Measurements from ENCODE around the gene HNRNPH1. TPM values are rescaled to one million over a fixed set of nuclear protein-coding genes. Genes with fewer than 3 reads are reported as not detected.

HNRNPH1 gene
- total and polyA plus RNA-seq, 5 experiments from 2014 or later, result 97.0 to 1,897 (median 120) TPM

GRCh38 chr5:179596421-179596820 is 27.1 kb downstream of the HNRNPH1 start:
- Mint-ChIP-seq H3K4me1 (peaks cover 0 to 2% (median 0%) of the 10 kb centered on the region in 4 donors), H3K27me3 (no peaks in the 10 kb centered on the region), H3K36me3 (peaks cover 0 to 89% (median 28%) of the 10 kb centered on the region in 3 donors), H3K27ac (peak overlapping the region in 1 of 10 donors; percentile 86), H3K9me3 (no peaks in the 10 kb centered on the region), H3K4me3 (no peak overlapping the region)
- POLR2A ChIA-PET, result no interaction called here
- ATAC-seq (no peak), DNase-seq (no peak)

GRCh38 chr5:179595916-179596315 is 27.6 kb downstream of the HNRNPH1 start:
- DNase-seq (no peak), ATAC-seq (no peak)
- Mint-ChIP-seq H3K9me3 (no peaks in the 10 kb centered on the region), H3K27ac (no peak overlapping the region), H3K4me1 (peaks cover 0 to 2% (median 0%) of the 10 kb centered on the region in 4 donors), H3K27me3 (no peaks in the 10 kb centered on the region), H3K4me3 (no peak overlapping the region), H3K36me3 (peaks cover 0 to 90% (median 30%) of the 10 kb centered on the region in 3 donors)
- POLR2A ChIA-PET, result no interaction called here

- Mint-ChIP-seq H3K27ac (peak overlapping the region in 3 of 10 donors; percentile 10 to 36 (median 14)), H3K4me1 (peaks cover 0 to 2% (median 0%) of the 10 kb centered on the region in 4 donors), H3K9me3 (no peaks in the 10 kb centered on the region), H3K4me3 (no peak overlapping the region), H3K36me3 (peaks cover 0 to 85% (median 22%) of the 10 kb centered on the region in 3 donors), H3K27me3 (no peaks in the 10 kb centered on the region)
- POLR2A ChIA-PET, result no interaction called here
- DNase-seq, result no peak
- no peak for ATAC-seq
These were observed 35.3 kb downstream of the HNRNPH1 start for GRCh38 chr5:179588166-179588565.

- DNase-seq, result no peak
- POLR2A ChIA-PET, result interaction anchor here (0.6 to 1.3 kb wide), 2 partner anchors 9 to 37 kb away, joined by 3 read pairs; partner anchors contain the start of gene HNRNPH1
- H3K27me3 Mint-ChIP-seq, result no peaks in the 10 kb centered on the region
- peaks cover 0 to 2% (median 0%) of the 10 kb centered on the region in 4 donors for H3K4me1 Mint-ChIP-seq
- peaks cover 0 to 74% (median 17%) of the 10 kb centered on the region in 3 donors for H3K36me3 Mint-ChIP-seq
- ATAC-seq, result no peak
- H3K4me3 Mint-ChIP-seq, result no peak overlapping the region
- H3K9me3 Mint-ChIP-seq, result no peaks in the 10 kb centered on the region
- H3K27ac Mint-ChIP-seq, result peak overlapping the region in 2 of 10 donors; percentile 31 to 34
These were observed 37.5 kb downstream of the HNRNPH1 start for GRCh38 chr5:179585941-179586401.

GRCh38 chr5:179577286-179577960 is 46.0 kb downstream of the HNRNPH1 start:
- ATAC-seq, result no peak
- no peak for DNase-seq
- no peaks in the 10 kb centered on the region for H3K9me3 Mint-ChIP-seq
- no peak overlapping the region for H3K27ac Mint-ChIP-seq
- H3K27me3 Mint-ChIP-seq, result no peaks in the 10 kb centered on the region
- H3K4me1 Mint-ChIP-seq, result peaks cover 0 to 2% (median 0%) of the 10 kb centered on the region in 4 donors
- POLR2A ChIA-PET, result no interaction called here
- peaks cover 0 to 74% (median 5%) of the 10 kb centered on the region in 3 donors for H3K36me3 Mint-ChIP-seq
- H3K4me3 Mint-ChIP-seq, result no peak overlapping the region

GRCh38 chr5:179572386-179572785 is 51.1 kb downstream of the HNRNPH1 start:
- peak overlapping the region in 1 of 10 donors; percentile 73 for H3K27ac Mint-ChIP-seq
- POLR2A ChIA-PET, result no interaction called here

GRCh38 chr5:179568721-179569120 is 54.8 kb downstream of the HNRNPH1 start:
- no peak for DNase-seq
- Mint-ChIP-seq H3K4me3 (no peak overlapping the region), H3K27me3 (no peaks in the 10 kb centered on the region), H3K4me1 (peaks cover 0 to 7% (median 5%) of the 10 kb centered on the region in 4 donors), H3K27ac (peak overlapping the region; percentile 33 to 91 (median 84)), H3K9me3 (no peaks in the 10 kb centered on the region), H3K36me3 (peaks cover 0 to 76% (median 16%) of the 10 kb centered on the region in 3 donors)
- no peak for ATAC-seq
- POLR2A ChIA-PET, result no interaction called here

More at GRCh38 chr5:179572386-179572785, 51.1 kb downstream of the HNRNPH1 start:
- ATAC-seq (no peak), DNase-seq (no peak)
- peaks cover 0 to 82% (median 12%) of the 10 kb centered on the region in 3 donors for H3K36me3 Mint-ChIP-seq
- H3K4me1 Mint-ChIP-seq, result peaks cover 0 to 7% (median 5%) of the 10 kb centered on the region in 4 donors
- H3K27me3 Mint-ChIP-seq, result no peaks in the 10 kb centered on the region
- no peaks in the 10 kb centered on the region for H3K9me3 Mint-ChIP-seq
- H3K4me3 Mint-ChIP-seq, result no peak overlapping the region

GRCh38 chr5:179564526-179564925 is 58.9 kb downstream of the HNRNPH1 start:
- Mint-ChIP-seq H3K9me3 (no peaks in the 10 kb centered on the region), H3K4me1 (peaks cover 3 to 12% (median 6%) of the 10 kb centered on the region in 4 donors), H3K27ac (no peak overlapping the region), H3K4me3 (no peak overlapping the region), H3K27me3 (no peaks in the 10 kb centered on the region), H3K36me3 (peaks cover 0 to 60% (median 24%) of the 10 kb centered on the region in 3 donors)
- ATAC-seq (no peak), DNase-seq (no peak)
- POLR2A ChIA-PET, result no interaction called here

Other genes starting within 250 kb of the HNRNPH1 start
- 10 to 100 TPM; 62.3 to 63.4 TPM for gene RUFY1, start 73.1 kb downstream of the HNRNPH1 start, total RNA-seq
- 10 to 100 TPM; 27.9 to 35.3 (median 30.5) TPM for gene RUFY1, start 73.1 kb downstream of the HNRNPH1 start, polyA plus RNA-seq
- under 1 TPM in 1 of 2 experiments, not detected in 1; 0.99 TPM for gene CBY3, start 57.4 kb upstream of the HNRNPH1 start, total RNA-seq
- gene CBY3, start 57.4 kb upstream of the HNRNPH1 start, polyA plus RNA-seq, result under 1 TPM in 2 of 3 donors, not detected in 1; 0.62 to 0.66 TPM
- 100 to 1,000 TPM; 219 to 225 TPM for gene CANX, start 75.3 kb upstream of the HNRNPH1 start, total RNA-seq
- gene CANX, start 75.3 kb upstream of the HNRNPH1 start, polyA plus RNA-seq, result 100 to 1,000 TPM; 172 to 220 (median 190) TPM
- 10 to 100 TPM; 45.0 to 48.5 TPM for gene MAML1, start 109.2 kb upstream of the HNRNPH1 start, total RNA-seq
- gene MAML1, start 109.2 kb upstream of the HNRNPH1 start, polyA plus RNA-seq, result 1 to 10 TPM; 2.8 to 9.6 (median 3.3) TPM
- 1 to 10 TPM; 5.5 to 6.1 TPM for gene LTC4S, start 170.3 kb upstream of the HNRNPH1 start, total RNA-seq
- 1 to 10 TPM; 1.5 to 2.9 (median 2.0) TPM for gene LTC4S, start 170.3 kb upstream of the HNRNPH1 start, polyA plus RNA-seq
- gene MGAT4B, start 183.2 kb upstream of the HNRNPH1 start, total RNA-seq, result 100 to 1,000 TPM; 170 to 175 TPM
- 10 to 100 TPM in 2 of 3 donors, 1 to 10 TPM in 1; 7.8 to 20.9 (median 13.5) TPM for gene MGAT4B, start 183.2 kb upstream of the HNRNPH1 start, polyA plus RNA-seq
- 100 to 1,000 TPM; 357 to 370 TPM for gene SQSTM1, start 197.2 kb upstream of the HNRNPH1 start, total RNA-seq
- gene SQSTM1, start 197.2 kb upstream of the HNRNPH1 start, polyA plus RNA-seq, result 100 to 1,000 TPM; 144 to 157 (median 150) TPM
- 100 to 1,000 TPM; 119 to 122 TPM for gene MRNIP, start 235.1 kb upstream of the HNRNPH1 start, total RNA-seq
- 10 to 100 TPM; 13.6 to 18.5 (median 15.5) TPM for gene MRNIP, start 235.1 kb upstream of the HNRNPH1 start, polyA plus RNA-seq

Data from naive thymus-derived CD8-positive, alpha-beta T cell (primary cell).